ENCODE measurements around the gene TP73.

- no peak for TF ChIP-seq TOX (CRISPR knock-in tag; IDR thresholded peaks at IDR 0.05; ENCODE audit: borderline replicate concordance)
- TF ChIP-seq SNAI2 (CRISPR knock-in tag; IDR thresholded peaks at IDR 0.05): no peak
- TF ChIP-seq PATZ1 (CRISPR knock-in tag; IDR thresholded peaks at IDR 0.05; ENCODE audit: borderline replicate concordance): no peak
- no peak for TF ChIP-seq ZFP30 (CRISPR knock-in tag; IDR thresholded peaks at IDR 0.05)
These were observed 127.1 kb downstream of the TP73 start for GRCh38 chr1:3779265-3779911.

Measured in SK-N-SH treated with all-trans-retinoic acid at 6 μM for 48 hours (cell line).